CD4-positive, alpha-beta memory T cell (primary cell): ENCODE results near the gene ADAM15. TPM values are rescaled to one million over a fixed set of nuclear protein-coding genes. Genes with fewer than 3 reads are reported as not detected.

Source experiments
- CTCF ChIA-PET: fragments of 350-600 bp; sonication (Branson Sonifier 250); formaldehyde crosslinking; loops from one replicate; lab custom pipeline; 2021; ENCODE audit warnings: inconsistent platforms; ENCODE audit not compliant: partially characterized antibody; lab: Charles Lee
- POLR2A ChIA-PET: fragments of 350-600 bp; sonication (Branson Sonifier 250); formaldehyde crosslinking; loops from one replicate; lab custom pipeline; 2021; ENCODE audit not compliant: partially characterized antibody; lab: Charles Lee
- DNase-seq, 5 donors: peaks; one replicate each; pipeline versions ENCODE4 v3.0.0 to v3.0.0-alpha.2; 2020 to 2022; ENCODE audit warnings: mixed read lengths in 1 of 5
- H3K27ac ChIP-seq: one replicate; pipeline ENCODE4 v1.7.0; 2013; ENCODE audit warnings: low read depth, low read length
- H3K27me3 ChIP-seq: 2 replicates; pipeline ENCODE4 v1.7.0; 2013; ENCODE audit warnings: mild to moderate bottlenecking, low read length, moderate library complexity; ENCODE audit not compliant: insufficient read depth
- H3K36me3 ChIP-seq: 2 replicates; pipeline ENCODE4 v1.7.0; 2013; ENCODE audit warnings: mild to moderate bottlenecking, low read length, moderate library complexity; ENCODE audit not compliant: insufficient read depth
- H3K4me1 ChIP-seq: 2 replicates; pipeline ENCODE4 v1.7.0; 2013; ENCODE audit warnings: mild to moderate bottlenecking, low read length, moderate library complexity; ENCODE audit not compliant: insufficient read depth
- H3K4me3 ChIP-seq, 2 donors: one replicate each; pipeline ENCODE4 v1.7.0; 2013; ENCODE audit warnings: low read length in 2 of 2, mild to moderate bottlenecking in 1 of 2
- H3K9me3 ChIP-seq, 2 donors: one replicate each; pipeline ENCODE4 v1.7.0; 2013; ENCODE audit warnings: low read length in 2 of 2, control low read depth in 1 of 2; ENCODE audit not compliant: control insufficient read depth in 1 of 2
- H3K27ac Mint-ChIP-seq, 7 donors: one replicate each; pipeline ENCODE4 v1.8.0; 2020 to 2021; ENCODE audit warnings: mixed read lengths in 7 of 7, mild to moderate bottlenecking in 6 of 7, inconsistent platforms in 3 of 7, moderate library complexity in 3 of 7
- H3K27me3 Mint-ChIP-seq, 2 donors: one replicate each; pipeline ENCODE4 v1.8.0; 2020 to 2021; ENCODE audit warnings: mixed read lengths in 2 of 2
- H3K36me3 Mint-ChIP-seq, 2 donors: one replicate each; pipeline ENCODE4 v1.8.0; 2020 to 2021; ENCODE audit warnings: mixed read lengths in 2 of 2, inconsistent platforms in 1 of 2, mild to moderate bottlenecking in 1 of 2
- H3K4me1 Mint-ChIP-seq, 4 donors: one replicate each; pipeline ENCODE4 v1.8.0; 2020 to 2021; ENCODE audit warnings: mixed read lengths in 4 of 4, mild to moderate bottlenecking in 1 of 4
- H3K4me3 Mint-ChIP-seq, 8 donors: one replicate each; pipeline ENCODE4 v1.8.0; 2020 to 2021; ENCODE audit warnings: mixed read lengths in 8 of 8, mild to moderate bottlenecking in 7 of 8, moderate library complexity in 6 of 8, inconsistent platforms in 3 of 8
- H3K9me3 Mint-ChIP-seq, 8 donors: one replicate each; pipeline ENCODE4 v1.8.0; 2020 to 2021; ENCODE audit warnings: mixed read lengths in 8 of 8, mild to moderate bottlenecking in 5 of 8, inconsistent platforms in 3 of 8, moderate library complexity in 1 of 8
- intact Hi-C: fragments of 100-400 bp; cut with micrococcal nuclease; formaldehyde crosslinking; loops from one replicate; pipeline ENCODE4 v1.15.1; 2023
- polyA plus RNA-seq, 2 donors: library from polyadenylated mRNA; unstranded; fragments of 300-500 nt; fragmentation: Illumina TruSeq; gene quantifications; one replicate each; pipeline ENCODE4 v1.2.3, GENCODE V29; 2021
- total RNA-seq, 2 experiments: library from RNA; stranded (reverse); gene quantifications; one replicate each; pipeline ENCODE4 v1.2.3, GENCODE V29; 2021

Gene ADAM15
- total and polyA plus RNA-seq, 4 experiments from 2014 or later, result 14.8 to 39.8 (median 25.9) TPM

GRCh38 chr1:155048449-155049334 lies 2.4 kb upstream of the ADAM15 start:
- no peak for DNase-seq
- ChIA-PET POLR2A (interaction anchor here (0.7 to 6.9 kb wide), 3 partner anchors 13 to 36 kb away, joined by 3 to 83 read pairs (median 21); partner anchors contain the start of gene EFNA4), CTCF (interaction anchor here (0.6 to 10.7 kb wide), 6 partner anchors 12 to 93 kb away, joined by 3 to 203 read pairs (median 3); partner anchors contain the start of genes EFNA4, FLAD1, PBXIP1 and SHC1)
- Histone ChIP-seq H3K36me3 (no peaks in the 10 kb centered on the region), H3K27ac (no peak overlapping the region), H3K9me3 (no peaks in the 10 kb centered on the region), H3K27me3 (no peaks in the 10 kb centered on the region), H3K4me1 (peaks cover 26% of the 10 kb centered on the region), H3K4me3 (no peak overlapping the region)
- Mint-ChIP-seq H3K4me3 (peak overlapping the region in 4 of 8 donors; percentile 10 to 66 (median 41)), H3K27me3 (no peaks in the 10 kb centered on the region), H3K36me3 (no peaks in the 10 kb centered on the region), H3K27ac (peak overlapping the region in 1 of 7 donors; percentile 88), H3K9me3 (no peaks in the 10 kb centered on the region), H3K4me1 (peaks cover 20 to 40% (median 32%) of the 10 kb centered on the region in 4 donors)
- intact Hi-C loops, result no loop called here

DNA sequence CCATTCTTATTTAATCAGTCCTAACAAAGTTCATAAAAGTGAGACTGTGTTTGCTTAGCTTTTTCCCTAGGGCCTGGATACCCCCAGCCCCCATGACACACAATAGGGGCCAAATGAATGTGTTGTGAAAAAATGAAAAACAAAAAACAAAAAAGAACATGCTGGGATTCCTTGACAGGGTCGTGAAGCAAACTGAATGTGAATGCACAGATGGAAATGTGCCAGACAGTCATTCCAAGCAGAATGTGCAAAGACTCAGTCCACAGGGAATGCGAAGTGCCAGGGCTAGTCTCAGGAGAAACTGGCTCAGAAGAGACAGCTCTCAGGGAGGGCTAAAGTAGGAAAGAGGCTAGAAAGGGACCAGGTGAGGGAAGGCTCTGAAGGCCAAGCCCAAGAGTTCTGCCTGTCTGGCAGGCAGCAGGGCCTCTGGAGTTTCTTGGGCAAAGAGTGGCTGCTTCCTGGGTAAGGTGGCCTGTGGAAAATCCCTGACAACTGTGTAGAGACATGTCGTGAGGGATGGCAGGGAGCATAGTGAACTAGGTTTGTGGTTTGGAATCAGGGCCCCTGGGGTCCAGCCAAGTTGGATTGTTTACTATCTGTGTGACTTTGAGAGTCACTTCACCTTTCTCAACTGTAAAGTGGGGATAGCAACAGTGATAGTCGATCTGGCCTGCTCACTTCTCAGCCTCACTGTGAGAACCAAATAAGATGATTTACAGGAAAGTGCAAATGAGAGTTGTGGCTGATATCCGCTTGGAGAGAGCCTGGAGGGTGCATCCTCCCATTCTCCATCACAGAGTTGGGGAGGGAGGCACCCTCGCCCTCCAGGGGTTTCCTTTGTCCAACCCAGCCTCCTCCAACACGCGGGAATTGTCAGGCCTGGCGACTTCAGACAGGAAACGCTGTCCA lies 1.2 kb upstream of the ADAM15 start:
- POLR2A ChIA-PET, result interaction anchor here (0.8 to 6.9 kb wide), 19 partner anchors 12 to 490 kb away, joined by 3 to 83 read pairs (median 6); partner anchors contain the start of genes CKS1B, EFNA3, EFNA4 and FLAD1
- H3K9me3 ChIP-seq, result no peaks in the 10 kb centered on the region
- no peaks in the 10 kb centered on the region for H3K36me3 Mint-ChIP-seq
- no peak for DNase-seq
- no peaks in the 10 kb centered on the region for H3K9me3 Mint-ChIP-seq
- intact Hi-C loops, result loop anchor here (2.0 to 5.0 kb wide), 3 partner anchors 48 to 75 kb away; partner anchors contain the start of genes CKS1B, FLAD1 and ZBTB7B
- peak overlapping the region; percentile 26 to 93 (median 74) for H3K27ac Mint-ChIP-seq
- H3K4me3 ChIP-seq, result peak overlapping the region in 1 of 2 donors; percentile 92
- peak overlapping the region; percentile 71 for H3K27ac ChIP-seq
- CTCF ChIA-PET, result interaction anchor here (0.8 to 10.7 kb wide), 16 partner anchors 11 to 144 kb away, joined by 3 to 203 read pairs (median 4); partner anchors contain the start of genes EFNA4, FLAD1, KRTCAP2 and PBXIP1
- peak overlapping the region; percentile 84 to 92 (median 86) for H3K4me3 Mint-ChIP-seq
- no peaks in the 10 kb centered on the region for H3K27me3 ChIP-seq
- H3K4me1 Mint-ChIP-seq, result peaks cover 17 to 37% (median 30%) of the 10 kb centered on the region in 4 donors
- no peaks in the 10 kb centered on the region for H3K27me3 Mint-ChIP-seq
- H3K4me1 ChIP-seq, result peaks cover 27% of the 10 kb centered on the region
- no peaks in the 10 kb centered on the region for H3K36me3 ChIP-seq

- Histone ChIP-seq H3K36me3 (no peaks in the 10 kb centered on the region), H3K4me1 (peaks cover 27% of the 10 kb centered on the region), H3K27me3 (no peaks in the 10 kb centered on the region), H3K9me3 (no peaks in the 10 kb centered on the region), H3K27ac (peak overlapping the region; percentile 61), H3K4me3 (peak overlapping the region; percentile 52 to 66)
- intact Hi-C loops, result loop anchor here (1.0 to 5.0 kb wide), 6 partner anchors 34 to 492 kb away; partner anchors contain the start of genes CKS1B, FLAD1 and ZBTB7B
- Mint-ChIP-seq H3K4me1 (peaks cover 14 to 33% (median 27%) of the 10 kb centered on the region in 4 donors), H3K27me3 (no peaks in the 10 kb centered on the region), H3K27ac (peak overlapping the region in 3 of 7 donors; percentile 17 to 93 (median 77)), H3K4me3 (peak overlapping the region; percentile 83 to 89 (median 86)), H3K9me3 (no peaks in the 10 kb centered on the region), H3K36me3 (peaks cover 0 to 6% of the 10 kb centered on the region in 2 donors)
- ChIA-PET POLR2A (interaction anchor here (0.6 to 6.9 kb wide), 26 partner anchors 11 to 492 kb away, joined by 3 to 83 read pairs (median 4); partner anchors contain the start of genes CKS1B, EFNA3, EFNA4 and FLAD1), CTCF (interaction anchor here (0.6 to 10.7 kb wide), 21 partner anchors 9 to 142 kb away, joined by 3 to 203 read pairs (median 4); partner anchors contain the start of genes EFNA4, KRTCAP2, PBXIP1 and PMVK)
- no peak for DNase-seq
Measured at GRCh38 chr1:155051342-155051776, 243 bp downstream of the ADAM15 start.

GRCh38 chr1:155051777-155052398 lies 772 bp downstream of the ADAM15 start:
- POLR2A ChIA-PET, result interaction anchor here (0.7 to 6.9 kb wide), 17 partner anchors 10 to 142 kb away, joined by 3 to 83 read pairs (median 6); partner anchors contain the start of genes CKS1B, EFNA3, EFNA4 and FLAD1
- peak overlapping the region; percentile 52 to 66 for H3K4me3 ChIP-seq
- DNase-seq, result peak; percentile 32 to 73 (median 36)
- no peaks in the 10 kb centered on the region for H3K36me3 ChIP-seq
- Mint-ChIP-seq H3K27ac (peak overlapping the region; percentile 56 to 93 (median 77)), H3K36me3 (peaks cover 0 to 9% of the 10 kb centered on the region in 2 donors), H3K9me3 (no peaks in the 10 kb centered on the region), H3K27me3 (no peaks in the 10 kb centered on the region), H3K4me3 (peak overlapping the region; percentile 83 to 89 (median 86)), H3K4me1 (peaks cover 14 to 33% (median 27%) of the 10 kb centered on the region in 4 donors)
- no peaks in the 10 kb centered on the region for H3K27me3 ChIP-seq
- CTCF ChIA-PET, result interaction anchor here (0.7 to 10.7 kb wide), 11 partner anchors 9 to 121 kb away, joined by 3 to 203 read pairs (median 8); partner anchors contain the start of genes EFNA4, KRTCAP2, LENEP and PYGO2
- peaks cover 27% of the 10 kb centered on the region for H3K4me1 ChIP-seq
- no peaks in the 10 kb centered on the region for H3K9me3 ChIP-seq
- intact Hi-C loops, result loop anchor here (1.0 to 5.0 kb wide), 7 partner anchors 9 to 493 kb away; partner anchors contain the start of genes CKS1B, FLAD1 and ZBTB7B
- H3K27ac ChIP-seq, result peak overlapping the region; percentile 61

GRCh38 chr1:155052439-155053395 lies 1.6 kb downstream of the ADAM15 start:
- peaks cover 14 to 33% (median 27%) of the 10 kb centered on the region in 4 donors for H3K4me1 Mint-ChIP-seq
- intact Hi-C loops, result loop anchor here (1.0 to 5.0 kb wide), 2 partner anchors 9 to 50 kb away; partner anchors contain the start of gene ZBTB7B
- ChIA-PET POLR2A (interaction anchor here (1.5 to 6.9 kb wide), 6 partner anchors 9 to 97 kb away, joined by 4 to 83 read pairs (median 17); partner anchors contain the start of genes EFNA4, FLAD1 and PBXIP1), CTCF (interaction anchor here (0.7 to 10.7 kb wide), 14 partner anchors 8 to 120 kb away, joined by 3 to 203 read pairs (median 6); partner anchors contain the start of genes EFNA3, EFNA4, FLAD1 and KRTCAP2)
- Histone ChIP-seq H3K4me3 (peak overlapping the region; percentile 52 to 66), H3K36me3 (no peaks in the 10 kb centered on the region), H3K27me3 (no peaks in the 10 kb centered on the region), H3K9me3 (no peaks in the 10 kb centered on the region), H3K27ac (peak overlapping the region; percentile 61), H3K4me1 (peaks cover 27% of the 10 kb centered on the region)
- H3K9me3 Mint-ChIP-seq, result no peaks in the 10 kb centered on the region
- peaks cover 0 to 9% of the 10 kb centered on the region in 2 donors for H3K36me3 Mint-ChIP-seq
- peak overlapping the region; percentile 83 to 89 (median 86) for H3K4me3 Mint-ChIP-seq
- H3K27ac Mint-ChIP-seq, result peak overlapping the region; percentile 56 to 93 (median 78)
- H3K27me3 Mint-ChIP-seq, result no peaks in the 10 kb centered on the region
- peak in 2 of 5 donors; percentile 16 to 19 for DNase-seq
